Right ventricle myocardium inferior (tissue), 1 donor: ENCODE results near the gene L3MBTL4. TPM values are rescaled to one million over a fixed set of nuclear protein-coding genes. Genes with fewer than 3 reads are reported as not detected.

Source experiments
- ATAC-seq: fragments of 200-7000 bp; cut with Tn5 transposase; one replicate; pipeline ENCODE4 v1.9.1; 2020; ENCODE audit warnings: mild to moderate bottlenecking, moderate library complexity
- DNase-seq: peaks from one replicate; pipeline ENCODE4 v3.0.0; 2021; ENCODE audit errors: missing footprints
- intact Hi-C: fragments of 100-400 bp; cut with DNase I; formaldehyde crosslinking; loops from one replicate; pipeline ENCODE4 v1.11.0; 2022
- total RNA-seq: library from RNA; stranded (reverse); fragmentation: NEBNext Ultra II Directional; extraction: Animal tissue kit (Norgen Biotek cat#: 25700); gene quantifications from one replicate; pipeline ENCODE4 v1.2.1, GENCODE V29; 2021
- donor health status: DM: no; HTN: yes; CAD: no; lungs with severe emphysema.

The L3MBTL4 gene
- total RNA-seq, 1 donor from 2014 or later = 1.1 TPM

DNA sequence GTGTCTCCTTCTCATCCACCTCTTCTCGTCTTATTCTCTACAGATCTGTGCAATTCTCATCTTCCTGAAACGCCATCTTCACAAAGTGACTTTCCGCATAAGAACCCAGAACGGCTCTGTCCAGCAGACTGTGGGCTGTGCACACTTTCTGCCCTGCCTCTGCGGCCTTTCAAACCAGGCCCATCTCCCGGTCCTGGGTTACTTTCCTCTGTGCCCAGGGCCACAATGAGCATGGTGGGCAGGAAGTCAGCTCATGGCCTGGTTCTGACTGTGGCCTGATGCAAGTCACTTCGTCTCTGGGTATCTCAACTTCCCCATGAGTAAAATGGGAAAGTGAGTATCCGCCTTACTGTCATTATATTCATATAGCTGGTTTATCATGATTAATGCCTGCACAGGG, 447.7 kb downstream of the L3MBTL4 start:
- ATAC-seq = no peak
- intact Hi-C loops = no loop called here
- no peak for DNase-seq

DNA sequence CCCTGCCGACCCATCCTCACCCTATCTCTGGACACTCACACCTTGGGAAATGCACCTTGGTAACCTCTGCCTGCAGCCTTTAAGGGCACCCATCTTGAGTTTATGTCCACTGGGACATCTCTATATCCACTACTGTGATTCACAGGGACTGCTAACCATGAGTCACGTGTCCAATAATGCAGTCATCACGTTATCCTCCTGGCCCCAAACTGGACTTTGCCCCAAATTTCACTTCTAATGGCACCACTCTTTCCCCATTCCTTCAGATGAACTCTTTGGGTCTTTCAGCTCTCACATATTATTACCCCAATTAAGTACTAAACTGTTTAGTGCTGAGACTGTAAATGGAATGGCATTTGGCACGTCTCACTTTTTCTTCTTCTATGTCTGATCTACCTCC, 448.2 kb downstream of the L3MBTL4 start:
- ATAC-seq (no peak), DNase-seq (no peak)
- intact Hi-C loops = no loop called here

DNA sequence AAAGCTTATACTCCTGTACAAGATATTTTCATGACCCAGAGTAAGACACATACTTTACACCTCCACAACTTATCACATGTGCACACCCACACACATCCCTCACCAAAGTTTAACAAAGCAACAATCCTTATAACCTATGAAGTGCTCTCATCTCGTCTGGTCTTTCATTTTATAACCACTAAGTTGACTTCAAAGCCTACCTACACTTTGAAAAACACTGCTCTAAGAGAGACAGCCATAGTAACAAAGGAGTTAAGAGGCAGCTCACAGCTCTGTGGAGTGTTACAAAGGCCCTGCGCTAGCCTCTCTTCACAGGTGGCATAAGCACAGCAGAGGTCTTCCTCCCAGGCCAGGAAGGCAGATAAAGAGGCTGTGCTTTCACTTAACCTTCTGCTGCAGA, 449.7 kb downstream of the L3MBTL4 start:
- DNase-seq = no peak
- intact Hi-C loops = no loop called here
- no peak for ATAC-seq

DNA sequence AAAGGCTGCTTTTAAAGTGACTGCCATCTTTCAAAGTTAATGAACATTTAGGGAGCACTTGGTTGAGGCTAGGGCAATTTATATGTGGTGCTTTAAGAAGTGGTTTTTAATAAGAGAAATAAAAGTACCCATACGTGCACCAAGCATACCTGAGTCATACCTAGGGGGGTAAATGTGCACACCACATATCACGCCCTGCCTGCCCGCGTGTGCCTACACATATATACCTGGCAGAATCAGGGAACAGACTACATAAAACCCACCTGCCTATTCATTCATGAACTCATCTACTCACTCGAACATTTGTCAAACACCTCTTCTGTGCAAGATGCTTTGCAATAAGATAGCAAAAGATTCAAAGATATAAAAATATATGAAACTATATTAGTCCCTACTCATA, 450.1 kb downstream of the L3MBTL4 start:
- DNase-seq = no peak
- intact Hi-C loops = no loop called here
- ATAC-seq = no peak

DNA sequence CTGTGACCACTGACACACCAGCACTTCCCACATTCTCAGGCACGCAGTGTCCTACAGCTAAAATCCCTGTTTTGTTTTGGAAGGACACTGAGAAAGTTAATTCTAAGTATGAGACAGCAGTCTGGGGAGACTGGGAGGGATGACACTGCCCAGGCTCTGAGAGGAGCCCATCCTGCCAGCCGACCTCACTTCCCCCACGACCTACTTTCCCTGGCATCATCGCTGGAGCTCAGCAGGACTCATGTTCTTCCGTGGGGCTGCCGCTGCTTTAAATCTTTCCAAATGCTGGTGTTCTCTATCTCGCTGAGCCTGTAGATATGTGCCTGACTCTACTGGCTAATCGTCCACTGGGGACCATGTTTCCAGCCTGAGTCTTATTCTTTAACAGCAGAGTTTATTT, 450.6 kb downstream of the L3MBTL4 start:
- intact Hi-C loops = no loop called here
- ATAC-seq (no peak), DNase-seq (no peak)

DNA sequence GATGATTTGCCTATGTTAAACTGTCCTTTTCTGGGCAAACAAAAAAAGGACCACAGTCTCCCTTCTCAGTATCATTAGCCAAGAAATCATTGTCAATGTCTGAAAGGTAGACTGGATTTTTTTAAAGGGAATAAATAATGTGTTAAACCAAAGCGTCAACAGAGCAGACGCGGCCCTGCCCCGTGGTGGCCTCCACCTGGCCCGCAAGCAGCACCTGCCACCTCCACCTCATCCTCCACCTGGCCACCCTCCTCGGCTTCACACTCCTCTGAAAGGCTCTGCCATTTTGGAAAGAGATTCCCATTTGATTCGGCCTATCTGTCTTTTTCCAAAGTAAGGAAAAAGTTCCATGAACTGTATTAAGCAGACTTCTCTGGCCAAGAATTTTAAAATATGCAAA, 451.4 kb downstream of the L3MBTL4 start:
- intact Hi-C loops = no loop called here
- ATAC-seq = no peak

DNA sequence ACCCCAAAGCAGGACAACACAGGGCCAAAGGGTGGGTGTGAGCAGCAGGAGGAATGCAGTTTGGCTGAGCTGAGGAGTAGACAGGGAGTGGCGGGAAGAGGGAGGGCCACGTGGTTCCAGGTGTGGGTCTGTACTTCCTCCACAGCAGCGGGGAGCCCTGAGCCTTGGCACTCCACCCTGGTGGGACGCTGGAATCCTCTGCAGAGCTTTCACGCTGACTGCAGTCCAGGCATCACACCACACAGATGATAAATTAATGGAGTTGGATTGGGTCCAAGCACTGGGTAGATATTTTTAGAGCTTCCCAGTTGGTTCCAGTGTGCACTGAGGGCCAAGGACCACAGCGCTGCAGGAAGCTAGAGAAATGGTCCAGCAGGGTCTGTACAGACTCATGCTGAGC, 452.3 kb downstream of the L3MBTL4 start:
- ATAC-seq (no peak), DNase-seq (no peak)
- intact Hi-C loops = no loop called here

More for the DNA sequence above, 451.4 kb downstream of the L3MBTL4 start:
- DNase-seq = no peak

DNA sequence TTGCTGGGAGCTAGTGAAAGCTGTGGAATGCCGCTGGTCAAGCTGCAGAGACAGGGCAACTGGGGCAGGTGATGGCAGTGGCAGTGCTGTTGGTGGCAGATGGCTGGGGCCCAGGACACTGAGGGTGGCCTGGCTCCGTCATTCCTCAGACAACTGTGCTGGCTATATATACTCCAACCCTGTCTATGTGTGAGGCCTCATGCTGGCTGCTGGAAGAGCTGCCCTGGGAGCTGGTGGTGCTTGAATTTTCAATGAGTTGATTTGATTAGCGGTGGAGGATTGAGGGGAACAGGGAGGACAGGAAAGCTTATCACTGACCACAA, 452.9 kb downstream of the L3MBTL4 start:
- intact Hi-C loops = no loop called here
- ATAC-seq (no peak), DNase-seq (no peak)

DNA sequence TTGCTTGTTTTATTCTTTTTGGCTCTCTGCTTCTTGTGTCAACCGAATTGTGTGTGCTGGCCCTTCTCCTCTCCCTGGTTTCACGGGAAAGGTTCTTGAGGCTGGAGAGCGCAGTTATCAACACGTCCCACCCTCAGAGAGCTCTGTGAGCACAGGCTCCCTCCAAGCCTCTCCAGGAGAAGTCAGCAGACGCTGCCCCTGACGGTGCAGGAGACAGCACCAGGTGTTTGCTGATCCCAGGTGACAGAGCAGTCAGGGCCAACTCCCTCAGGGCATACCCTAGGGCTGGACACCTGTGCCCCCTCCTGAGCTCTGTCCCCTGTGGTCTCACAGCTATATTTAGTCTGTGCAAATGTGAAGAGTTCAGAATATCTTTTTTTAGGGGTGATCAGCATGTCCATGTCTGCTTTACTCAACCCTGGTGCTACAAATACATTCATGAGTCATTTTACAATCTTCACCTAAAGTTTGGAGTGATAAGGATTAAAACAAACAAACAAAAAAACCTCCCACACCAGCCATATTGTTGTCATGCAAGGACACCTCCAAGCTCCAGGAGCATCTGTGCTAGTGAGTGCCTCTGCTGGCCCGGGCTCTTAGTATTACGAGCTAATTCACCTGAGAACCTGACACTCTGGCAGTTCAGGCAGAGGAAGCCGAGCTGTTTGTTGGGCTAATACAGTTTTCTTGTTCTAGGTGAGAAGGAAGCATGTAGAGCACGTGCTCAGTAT, 453.4 kb downstream of the L3MBTL4 start:
- intact Hi-C loops = no loop called here
- no peak for ATAC-seq
- no peak for DNase-seq

DNA sequence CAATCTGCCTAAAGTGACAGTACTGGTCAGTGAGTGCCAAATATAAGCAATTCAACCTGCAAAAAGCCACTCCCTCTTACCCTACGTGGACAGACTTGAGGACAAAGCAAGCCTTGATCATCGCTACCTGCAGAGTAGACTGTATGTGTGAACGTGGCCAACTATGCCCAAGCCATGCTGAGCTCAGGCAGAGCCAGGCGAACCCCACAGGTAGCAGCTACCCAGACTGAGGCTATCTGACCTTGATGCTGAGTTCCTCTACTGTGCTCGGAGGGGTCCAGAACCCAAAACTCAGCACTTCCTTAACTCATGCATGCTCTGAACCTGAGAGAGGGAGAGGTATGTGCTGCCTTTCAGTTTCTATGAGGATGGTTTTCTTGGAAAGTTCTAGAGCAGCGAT, 455.9 kb downstream of the L3MBTL4 start:
- no peak for ATAC-seq
- no peak for DNase-seq
- intact Hi-C loops = no loop called here

DNA sequence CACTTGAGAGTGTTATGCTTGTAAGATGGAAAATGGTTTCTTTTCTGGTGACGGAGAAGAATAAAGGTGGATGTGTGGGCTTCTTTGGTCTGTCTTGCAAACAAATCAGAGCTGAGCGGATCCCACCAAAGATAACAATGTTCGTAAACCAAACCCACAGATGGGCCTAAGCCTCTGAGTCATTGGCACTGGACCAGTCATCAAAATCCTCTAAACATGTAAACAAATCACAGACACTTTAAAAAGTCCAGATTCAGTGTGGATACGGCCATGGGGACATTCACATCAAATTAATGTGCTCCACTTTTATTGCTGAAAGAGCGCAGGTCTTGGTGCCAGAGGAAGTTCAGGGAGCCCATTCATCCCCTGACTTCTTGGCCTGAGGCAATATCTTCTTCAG, 458.9 kb downstream of the L3MBTL4 start:
- DNase-seq (no peak), ATAC-seq (no peak)
- intact Hi-C loops = no loop called here

DNA sequence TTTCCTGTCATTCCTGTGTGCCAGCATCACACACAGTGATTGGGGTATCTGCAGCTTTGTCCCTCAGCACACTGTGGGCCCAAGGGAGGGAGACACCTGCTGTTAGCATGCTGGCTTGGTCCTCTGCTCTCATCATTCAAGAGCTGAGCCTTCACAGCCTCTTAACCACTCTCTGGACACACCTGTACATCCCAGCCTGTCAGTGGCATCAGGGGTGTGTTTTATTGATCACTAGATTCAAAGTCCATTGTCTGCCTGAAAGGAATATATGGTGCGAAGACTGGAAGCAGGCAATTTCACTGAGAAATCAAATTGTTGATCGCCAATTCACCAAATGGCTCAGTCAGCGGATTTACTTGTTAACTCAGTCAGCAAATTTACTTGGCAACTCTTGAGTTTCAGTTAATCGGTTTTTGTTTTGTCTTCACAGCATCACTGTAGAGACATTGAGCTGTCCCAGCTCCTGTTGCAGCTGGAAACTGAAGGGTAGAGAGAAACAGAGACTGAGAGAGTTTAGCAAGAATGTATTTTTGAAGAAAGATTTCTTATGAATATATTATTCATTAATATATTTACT, 463.1 kb downstream of the L3MBTL4 start:
- DNase-seq (no peak), ATAC-seq (no peak)
- intact Hi-C loops = no loop called here

DNA sequence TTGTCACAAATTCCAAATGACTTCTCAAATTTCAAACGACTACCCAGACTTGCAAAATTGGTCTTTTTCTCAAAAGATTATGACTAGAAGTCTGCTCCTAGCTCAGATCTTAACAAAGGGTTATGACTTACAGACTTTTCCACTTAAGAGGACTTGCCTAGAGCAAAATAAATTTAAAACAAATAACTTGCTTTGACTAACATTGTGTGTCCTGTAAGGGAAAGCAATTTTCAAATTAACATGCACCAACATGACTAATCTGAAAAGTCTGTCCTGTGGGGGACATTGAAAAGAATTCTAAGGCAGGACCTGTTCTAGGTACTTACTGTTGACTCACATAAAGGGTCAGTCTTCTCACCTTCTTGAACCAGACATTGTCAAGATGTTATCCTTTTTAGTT, 465.9 kb downstream of the L3MBTL4 start:
- ATAC-seq = no peak
- no peak for DNase-seq
- intact Hi-C loops = no loop called here

DNA sequence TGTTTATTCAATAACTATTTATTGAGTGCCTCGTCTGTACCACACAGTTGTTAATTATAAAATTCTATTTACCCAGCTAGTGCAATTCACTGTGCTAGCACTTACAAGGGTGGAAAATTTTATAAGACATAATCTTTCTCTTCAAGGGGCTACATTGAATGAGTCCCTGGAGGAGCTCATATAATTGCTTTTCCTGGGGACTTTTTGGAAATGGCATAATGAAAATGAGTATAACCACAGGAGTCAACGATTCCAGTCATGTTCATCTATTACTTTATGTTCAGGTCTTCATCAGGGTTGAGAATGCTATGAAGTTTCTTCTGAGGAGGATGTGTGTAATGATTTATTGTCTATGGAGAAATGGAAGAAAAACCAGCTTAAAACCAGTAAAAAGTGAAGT, 466.5 kb downstream of the L3MBTL4 start:
- ATAC-seq (no peak), DNase-seq (no peak)
- intact Hi-C loops = no loop called here

DNA sequence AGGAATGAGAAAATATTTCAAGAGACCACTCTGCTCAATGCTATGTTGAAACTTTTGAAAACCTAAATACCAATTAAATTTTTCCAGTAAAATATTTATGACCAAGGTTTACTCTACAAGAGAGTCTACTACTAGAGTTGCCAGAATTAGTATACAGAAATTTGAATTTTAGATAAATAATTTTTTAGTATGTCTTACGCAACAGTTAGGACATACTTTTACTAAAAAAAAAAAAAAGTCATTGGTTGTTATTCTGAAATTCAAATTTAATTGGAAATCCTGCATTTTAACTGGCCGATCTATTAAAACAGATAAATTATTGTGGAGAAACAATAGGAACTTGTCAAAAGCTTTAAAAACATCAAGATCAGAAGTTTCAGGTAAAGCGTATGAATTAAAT, 470.3 kb downstream of the L3MBTL4 start:
- intact Hi-C loops = no loop called here
- DNase-seq (no peak), ATAC-seq (no peak)

DNA sequence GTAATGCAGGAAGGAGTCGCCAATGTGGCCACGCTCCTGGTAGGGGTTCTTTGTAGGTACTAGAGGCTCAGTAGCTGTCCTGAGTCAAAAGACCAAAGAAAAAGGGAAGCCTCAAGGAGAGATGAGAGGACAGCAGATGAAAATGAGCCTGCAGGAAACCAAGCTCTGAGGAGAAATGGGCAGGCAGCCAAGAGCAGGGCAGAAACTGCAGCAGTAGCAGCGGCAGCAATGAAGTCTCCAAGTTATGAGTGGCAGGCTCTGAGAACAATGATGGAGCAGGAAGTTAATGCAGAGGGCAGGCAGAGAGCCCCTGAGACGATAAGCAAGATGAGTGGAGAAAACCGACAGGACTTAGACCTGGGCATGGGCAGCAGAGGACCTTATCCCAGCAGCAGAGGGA, 471.2 kb downstream of the L3MBTL4 start:
- intact Hi-C loops = no loop called here
- ATAC-seq = no peak
- DNase-seq = no peak

DNA sequence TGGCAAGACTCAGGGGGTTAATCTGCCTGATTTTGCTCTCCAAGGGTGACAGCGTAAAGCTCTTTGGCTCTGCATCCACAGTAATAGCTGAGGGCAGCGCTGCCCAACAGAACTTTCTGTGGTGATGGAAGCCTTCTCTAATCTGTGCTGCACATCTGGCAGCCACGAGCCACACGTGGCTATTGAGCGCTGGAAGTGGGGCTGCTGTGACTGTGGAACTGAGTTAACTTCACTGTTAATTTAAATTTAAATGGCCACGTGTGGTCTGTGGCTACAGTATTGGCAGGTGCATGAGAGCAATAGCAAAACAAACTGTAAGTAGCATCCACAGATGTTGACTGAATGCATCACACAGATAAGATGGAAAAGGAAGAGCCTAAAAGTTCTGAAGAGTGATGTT, 472.1 kb downstream of the L3MBTL4 start:
- intact Hi-C loops = no loop called here
- ATAC-seq (no peak), DNase-seq (no peak)

DNA sequence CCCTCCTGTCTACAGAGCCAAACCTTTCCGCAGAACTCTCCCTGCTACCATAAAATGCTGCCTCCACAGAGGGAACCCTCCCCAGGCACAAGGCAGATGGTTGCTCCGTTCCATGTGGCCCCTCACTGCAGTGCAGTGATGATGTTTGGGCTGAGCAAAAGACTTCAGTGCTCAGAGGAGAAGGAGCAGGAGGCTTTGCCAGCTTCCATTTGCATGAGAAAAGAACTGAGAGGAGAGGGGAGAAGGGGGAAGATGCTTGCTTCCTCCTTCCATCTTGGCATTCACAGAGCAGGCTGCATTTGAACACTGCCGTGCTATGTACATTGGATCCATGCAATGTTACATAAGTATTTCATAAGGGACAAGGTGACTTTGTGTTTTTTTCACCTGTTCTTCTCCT, 472.8 kb downstream of the L3MBTL4 start:
- intact Hi-C loops = no loop called here
- DNase-seq = no peak
- ATAC-seq = no peak

DNA sequence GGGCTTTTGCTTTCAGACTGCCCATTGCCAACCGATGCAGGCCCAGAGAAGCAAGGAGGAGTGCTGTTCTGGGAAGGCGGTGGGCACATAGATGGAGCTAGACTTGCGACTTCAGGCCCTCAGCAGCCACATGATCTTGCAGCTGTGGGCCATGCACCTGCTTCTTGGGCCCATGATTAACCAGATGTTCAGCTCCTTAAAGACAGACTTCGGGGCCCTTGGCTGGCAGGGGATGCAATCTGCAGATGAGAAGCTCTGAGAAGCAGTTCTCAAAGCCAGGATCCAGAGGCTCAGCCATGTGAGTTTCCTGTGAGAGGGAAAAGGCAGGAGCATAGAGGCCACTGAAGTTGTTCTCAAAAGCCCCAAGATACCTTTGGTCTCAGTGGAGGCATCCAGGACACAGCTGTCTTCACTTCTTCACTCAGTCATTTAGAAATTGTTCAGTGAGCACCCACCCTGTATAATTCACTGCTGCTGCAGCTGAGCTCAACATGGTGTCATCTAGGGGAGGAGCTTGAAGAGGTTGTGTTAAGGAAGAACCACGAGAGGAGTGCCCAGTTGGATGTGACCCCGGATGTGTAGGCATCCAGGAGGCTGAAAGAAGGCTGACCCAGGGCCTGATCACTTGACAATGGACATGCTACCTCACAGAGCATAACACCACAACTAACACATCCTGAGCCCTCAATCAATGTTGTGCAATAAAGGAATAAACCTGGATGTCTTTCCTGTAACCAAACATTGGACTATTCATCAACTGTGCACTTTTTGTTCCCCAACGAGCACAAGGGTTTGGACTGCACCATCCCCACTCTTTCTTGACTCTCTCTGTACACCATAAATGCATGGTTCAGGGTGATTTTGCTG, 474.7 kb downstream of the L3MBTL4 start:
- DNase-seq (no peak), ATAC-seq (no peak)
- intact Hi-C loops = no loop called here

DNA sequence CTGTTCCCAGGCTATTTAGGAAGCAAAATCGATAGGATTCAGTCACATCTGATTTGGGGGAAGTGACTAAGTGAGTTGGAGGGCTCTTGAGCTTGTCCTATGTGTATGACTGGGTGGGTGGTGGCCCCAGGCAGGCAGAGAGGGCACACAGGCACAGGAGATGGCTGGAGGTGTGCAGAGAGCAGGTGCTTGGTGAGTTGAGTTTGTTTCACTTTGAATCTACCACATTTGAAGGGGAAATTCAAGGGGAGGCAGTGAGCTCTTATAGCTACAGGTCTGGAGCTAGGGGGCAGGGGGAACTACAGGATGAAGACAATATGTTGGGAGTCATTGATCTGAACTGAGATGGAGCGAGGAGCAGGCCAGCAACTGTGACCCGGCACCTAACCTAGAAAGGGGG, 476.9 kb downstream of the L3MBTL4 start:
- intact Hi-C loops = no loop called here
- DNase-seq (no peak), ATAC-seq (no peak)
